SKM-1 treated with dmso at 0.1 percent for 144 hours (cell line): ENCODE measurements around the gene CYTH4.
"Not testable (repeated sequence)": the region's sequence is repeated elsewhere in the genome, so short reads cannot be mapped to it uniquely, and the experiment has no call there.

Experiments used
- DNase-seq: peaks from one replicate; lab custom pipeline; 2025; ENCODE audit not compliant: unreplicated experiment; lab: John Stamatoyannopoulos, UW

Gene CYTH4

GRCh38 chr22:37326726-37327125 is 44.4 kb downstream of the CYTH4 start:
- no peak for DNase-seq

- no peak for DNase-seq
Measured at GRCh38 chr22:37328017-37328416, 45.7 kb downstream of the CYTH4 start.

GRCh38 chr22:37328538-37329237 is 46.4 kb downstream of the CYTH4 start:
- DNase-seq, result not testable (repeated sequence)

DNA sequence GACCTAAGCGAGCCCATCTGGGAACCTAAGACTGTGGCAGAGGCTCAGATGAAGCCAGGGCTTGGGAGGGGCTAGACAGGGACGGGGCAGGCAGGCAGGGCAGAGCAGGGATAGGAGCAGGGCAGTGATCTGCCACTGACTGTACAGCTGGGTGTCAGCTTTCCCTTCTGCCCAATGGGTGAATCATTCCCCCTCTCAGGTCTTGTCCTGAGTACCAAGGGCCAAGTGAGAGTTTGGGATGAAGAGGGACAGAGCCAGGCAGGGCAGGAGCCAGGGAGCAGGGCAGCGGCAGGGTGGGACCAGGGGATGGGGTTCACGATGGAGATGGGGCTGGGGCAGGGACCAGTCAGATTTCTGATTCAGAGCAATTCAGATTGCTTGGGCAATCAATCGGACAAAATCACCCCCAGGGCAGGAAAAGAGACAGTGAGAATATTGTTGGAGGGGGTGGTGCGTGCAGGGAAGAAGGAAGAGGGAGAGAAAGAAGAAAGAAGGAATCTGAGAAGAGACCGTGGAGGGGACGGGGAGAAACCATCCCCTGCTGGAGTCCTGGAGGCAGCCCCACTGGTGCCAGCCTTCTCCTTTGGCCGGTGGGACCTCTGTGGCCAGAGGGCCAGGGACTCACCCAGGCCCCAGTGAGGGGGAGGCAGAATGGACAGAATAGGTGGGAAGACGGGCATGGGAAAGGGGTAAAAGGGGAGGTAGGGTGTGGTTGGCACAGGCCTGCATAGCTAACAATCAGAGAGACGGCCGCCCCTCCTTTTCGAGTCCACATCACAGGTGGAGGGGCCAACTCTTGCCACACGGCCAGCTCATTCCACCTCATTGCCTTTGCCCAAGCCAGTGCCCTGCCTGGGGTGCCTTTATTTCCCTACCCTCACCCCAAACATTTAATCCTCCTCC is 47.2 kb downstream of the CYTH4 start:
- no peak for DNase-seq

- peak; percentile 77 for DNase-seq
Measured at GRCh38 chr22:37330200-37331033, 48.1 kb downstream of the CYTH4 start.

DNA sequence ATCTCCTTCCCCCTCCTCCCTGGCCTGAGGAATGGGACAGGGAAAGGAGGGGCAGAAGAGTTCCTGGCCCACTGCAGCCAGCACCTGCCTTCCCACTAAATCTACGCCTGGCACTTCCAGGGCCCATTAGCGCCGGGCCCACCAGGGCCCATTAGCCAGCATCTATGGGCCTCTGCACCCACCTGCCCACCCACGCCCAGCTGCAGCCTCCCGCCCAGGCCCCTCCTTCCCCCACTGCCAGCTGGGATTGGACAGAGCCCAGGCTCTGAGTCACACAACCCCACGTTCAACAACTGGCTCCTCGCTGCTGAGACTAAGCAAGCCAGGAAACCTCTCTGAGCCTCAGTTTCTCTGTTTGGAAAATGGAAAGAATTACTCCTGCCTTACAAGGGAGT is 48.7 kb downstream of the CYTH4 start:
- no peak for DNase-seq

- peak; percentile 17 for DNase-seq
Measured at GRCh38 chr22:37331856-37332536, 49.7 kb downstream of the CYTH4 start.

GRCh38 chr22:37333724-37334460 is 51.6 kb downstream of the CYTH4 start:
- no peak for DNase-seq

DNA sequence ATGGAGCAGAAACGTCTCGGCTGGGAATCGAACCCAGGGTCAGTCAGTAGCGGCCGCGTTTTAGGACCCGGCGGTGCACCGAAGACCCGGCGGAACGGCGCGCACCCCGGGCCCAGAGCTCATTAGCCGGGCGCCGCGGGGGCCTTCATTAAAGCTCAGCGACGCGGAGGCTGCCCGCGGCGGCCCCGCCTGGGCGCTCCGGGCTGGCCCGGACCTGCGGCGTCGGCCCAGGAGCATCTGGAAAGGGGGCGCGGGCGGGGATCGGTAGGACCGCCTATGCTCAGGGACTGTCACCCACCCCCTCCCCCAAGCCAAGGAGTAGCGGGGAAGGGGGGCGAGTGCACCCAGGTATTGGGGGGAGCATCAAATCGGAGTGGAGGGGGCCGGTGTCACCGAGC is 52.2 kb downstream of the CYTH4 start:
- DNase-seq, result no peak

- DNase-seq, result no peak
Measured at GRCh38 chr22:37334859-37335805, 52.8 kb downstream of the CYTH4 start.

GRCh38 chr22:37335806-37336199 is 53.5 kb downstream of the CYTH4 start:
- DNase-seq, result no peak

DNA sequence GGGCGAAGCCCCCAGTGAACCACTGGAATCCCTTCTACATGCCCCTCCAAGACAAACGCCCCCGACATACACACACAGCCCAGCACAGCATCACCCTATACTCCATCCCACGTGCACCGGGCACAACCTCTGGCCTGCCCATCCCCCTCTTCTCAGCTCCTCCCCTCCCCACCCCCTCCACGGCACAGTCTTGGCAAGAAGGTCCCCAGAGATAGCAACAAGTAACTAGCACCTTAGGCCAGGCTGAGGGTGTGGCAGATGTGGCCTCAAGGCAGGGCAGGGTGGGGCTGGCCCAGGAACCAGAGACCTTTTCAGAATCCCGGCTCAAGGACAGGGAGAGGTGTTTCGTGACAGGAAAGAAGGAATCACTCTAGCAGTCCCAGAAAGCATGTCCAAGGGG is 54.3 kb downstream of the CYTH4 start:
- DNase-seq, result no peak

GRCh38 chr22:37337204-37337943 is 55.1 kb downstream of the CYTH4 start:
- no peak for DNase-seq

- DNase-seq, result no peak
Measured at GRCh38 chr22:37338539-37339246, 56.4 kb downstream of the CYTH4 start.

DNA sequence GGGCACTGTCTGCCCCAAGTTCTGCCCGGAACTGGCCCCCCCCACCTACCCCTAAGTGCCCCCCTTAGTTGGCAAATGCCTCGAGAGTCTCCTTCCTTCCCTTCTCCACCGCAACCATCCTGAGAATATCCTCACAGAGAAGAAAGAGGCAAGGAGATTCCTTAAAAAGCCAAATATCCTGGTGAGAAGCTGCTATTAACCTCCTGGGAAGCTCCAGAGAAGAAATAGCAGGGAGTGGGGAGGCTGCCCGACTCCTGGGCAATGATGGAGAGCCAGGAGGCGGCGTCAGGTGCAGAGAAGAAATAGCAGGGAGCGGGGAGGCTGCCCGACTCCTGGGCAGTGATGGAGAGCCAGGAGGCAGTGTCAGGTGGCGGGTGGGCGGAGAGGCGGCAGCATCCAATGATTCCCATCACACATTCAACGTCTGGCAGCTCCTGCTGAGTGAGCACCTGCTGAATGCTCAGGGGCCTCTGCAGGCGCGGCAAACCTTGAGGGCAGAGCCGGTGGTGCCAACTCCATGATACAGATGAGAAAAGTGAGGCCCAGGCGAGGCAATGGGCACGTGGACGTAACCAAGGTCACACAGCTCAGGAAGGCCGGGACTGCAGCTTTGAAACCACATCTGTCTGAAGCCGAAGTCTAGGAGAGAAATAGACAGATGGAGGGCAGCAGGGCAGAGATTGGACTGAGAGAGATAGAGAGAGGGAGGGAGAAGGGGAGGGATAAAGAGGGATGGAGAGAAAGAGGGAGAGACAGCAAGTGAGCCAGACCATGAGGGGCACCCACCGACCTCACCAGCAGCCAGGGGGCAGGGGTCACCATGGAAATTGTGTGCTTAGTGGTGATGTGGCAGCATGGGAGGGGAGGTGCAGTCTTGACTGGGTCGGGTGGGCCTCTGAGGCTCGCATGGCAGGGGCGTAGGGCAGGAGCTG is 58.3 kb downstream of the CYTH4 start:
- DNase-seq, result no peak

GRCh38 chr22:37342065-37342464 is 59.8 kb downstream of the CYTH4 start:
- DNase-seq, result no peak

DNA sequence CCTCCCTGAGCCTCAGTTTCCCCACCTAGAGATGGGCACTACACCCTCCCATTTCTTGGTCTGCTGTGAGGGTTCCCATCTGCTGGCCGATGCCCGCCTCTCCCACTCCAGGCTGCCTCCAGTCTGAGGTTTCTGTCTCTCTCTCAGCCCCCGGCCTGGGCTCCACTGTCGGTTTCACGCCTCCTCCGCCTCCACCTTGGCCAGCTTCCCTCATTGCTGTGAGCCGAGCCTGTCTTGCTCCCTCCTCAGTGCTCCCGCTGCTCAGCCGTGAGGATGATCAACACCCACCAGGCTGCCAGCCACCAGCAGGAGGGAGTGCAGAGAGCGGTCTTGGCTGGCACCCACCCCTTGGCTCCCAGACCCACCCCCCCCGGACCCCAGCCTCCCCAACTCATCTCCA is 61.0 kb downstream of the CYTH4 start:
- DNase-seq, result no peak
